CD4-positive, alpha-beta T cell treated with Interleukin-1 beta for 1 hour (primary cell): ENCODE measurements around the gene PRR14.

ENCODE experiments used
- DNase-seq, 2 donors: peaks; one replicate each; pipeline ENCODE4 v3.0.0-alpha.2; 2020 to 2022

PRR14 gene

GRCh38 chr16:30660424-30661261 is 9.9 kb downstream of the PRR14 start:
- peak; percentile 84 to 85 for DNase-seq

GRCh38 chr16:30662449-30662848 is 11.7 kb downstream of the PRR14 start:
- no peak for DNase-seq

- DNase-seq: no peak
Observed at GRCh38 chr16:30663038-30663437, 12.3 kb downstream of the PRR14 start.

- no peak for DNase-seq
Observed at GRCh38 chr16:30663820-30664219, 13.1 kb downstream of the PRR14 start.

GRCh38 chr16:30664616-30665109 is 13.9 kb downstream of the PRR14 start:
- no peak for DNase-seq

- DNase-seq: no peak
Observed at GRCh38 chr16:30665155-30665829, 14.5 kb downstream of the PRR14 start.

- DNase-seq: no peak
Observed at GRCh38 chr16:30665830-30666190, 15.1 kb downstream of the PRR14 start.

GRCh38 chr16:30666681-30667080 is 15.9 kb downstream of the PRR14 start:
- no peak for DNase-seq

GRCh38 chr16:30667361-30667905 is 16.7 kb downstream of the PRR14 start:
- no peak for DNase-seq

- DNase-seq: no peak
Observed at GRCh38 chr16:30668393-30668792, 17.6 kb downstream of the PRR14 start.

GRCh38 chr16:30669026-30669902 is 18.5 kb downstream of the PRR14 start:
- DNase-seq: no peak

GRCh38 chr16:30669903-30670824 is 19.4 kb downstream of the PRR14 start:
- DNase-seq: no peak

- no peak for DNase-seq
Observed at GRCh38 chr16:30675143-30675542, 24.4 kb downstream of the PRR14 start.

GRCh38 chr16:30677931-30678585 is 27.3 kb downstream of the PRR14 start:
- DNase-seq: no peak

- no peak for DNase-seq
Observed at GRCh38 chr16:30678586-30678970, 27.8 kb downstream of the PRR14 start.

- DNase-seq: no peak
Observed at GRCh38 chr16:30680326-30680725, 29.6 kb downstream of the PRR14 start.

- DNase-seq: no peak
Observed at GRCh38 chr16:30688701-30689100, 37.9 kb downstream of the PRR14 start.

- no peak for DNase-seq
Observed at GRCh38 chr16:30691907-30692306, 41.1 kb downstream of the PRR14 start.

- no peak for DNase-seq
Observed at GRCh38 chr16:30692396-30693064, 41.8 kb downstream of the PRR14 start.

GRCh38 chr16:30694926-30695693 is 44.4 kb downstream of the PRR14 start:
- no peak for DNase-seq
